CD14-positive monocyte (primary cell): ENCODE results near the gene MYH9. TPM values are rescaled to one million over a fixed set of nuclear protein-coding genes. Genes with fewer than 3 reads are reported as not detected.

Source experiments
- DNase-seq, 3 donors: peaks; one replicate each; pipeline ENCODE4 v3.0.0-alpha.2; 2011 to 2022
- H2AFZ ChIP-seq: 2 replicates; pipeline ENCODE4 v1.6.0; 2012; ENCODE audit warnings: mild to moderate bottlenecking, low read depth, low read length, inconsistent platforms; ENCODE audit not compliant: insufficient read depth, poor library complexity, severe bottlenecking
- H3K27ac ChIP-seq, 2 donors: 1 replicate in 1 of 2; 2 replicates in 1 of 2; pipeline ENCODE4 v1.5.1; 2012 to 2013; ENCODE audit warnings: low read length in 2 of 2, control low read depth in 1 of 2, inconsistent platforms in 1 of 2, low read depth in 1 of 2, mild to moderate bottlenecking in 1 of 2
- H3K27me3 ChIP-seq, 2 donors: one replicate each; pipeline versions ENCODE4 v1.6.0 to v1.6.1; 2011 to 2013; ENCODE audit warnings: low read length in 2 of 2; ENCODE audit not compliant: control insufficient read depth in 2 of 2, insufficient read depth in 2 of 2
- H3K36me3 ChIP-seq, 2 donors: replicated peaks in 1 of 2; 1 replicate in 1 of 2; 2 replicates in 1 of 2; pipeline versions ENCODE4 v1.5.1 to v1.6.1; 2012 to 2013; ENCODE audit warnings: low read length in 2 of 2, control low read depth in 1 of 2, inconsistent platforms in 1 of 2, mild to moderate bottlenecking in 1 of 2; ENCODE audit not compliant: insufficient read depth in 2 of 2, control insufficient read depth in 1 of 2
- H3K4me1 ChIP-seq, 2 donors: 1 replicate in 1 of 2; 2 replicates in 1 of 2; pipeline versions ENCODE4 v1.5.1 to v1.6.1; 2012 to 2013; ENCODE audit warnings: low read length in 2 of 2, control low read depth in 1 of 2, inconsistent platforms in 1 of 2, mild to moderate bottlenecking in 1 of 2, moderate library complexity in 1 of 2; ENCODE audit not compliant: insufficient read depth in 2 of 2, control insufficient read depth in 1 of 2
- H3K4me2 ChIP-seq: replicated peaks from 2 replicates; pipeline ENCODE3; 2012; ENCODE audit warnings: low read length, moderate library complexity, mild to moderate bottlenecking; ENCODE audit not compliant: poor library complexity, severe bottlenecking; ENCODE audit errors: extremely low read depth
- H3K4me3 ChIP-seq, 3 experiments: fragments of 200-600 bp in 1 of 3; sonication (generic) in 1 of 3; replicated peaks in 1 of 3; 1 replicate in 2 of 3; 2 replicates in 1 of 3; pipeline ENCODE4 v1.5.1; 2011 to 2013; ENCODE audit warnings: low read length in 3 of 3, mild to moderate bottlenecking in 3 of 3, control low read depth in 2 of 3, low read depth in 2 of 3, inconsistent platforms in 1 of 3, moderate library complexity in 1 of 3
- H3K79me2 ChIP-seq: 2 replicates; pipeline ENCODE4 v1.6.0; 2012; ENCODE audit warnings: mild to moderate bottlenecking, control low read depth, inconsistent platforms, low read length, moderate library complexity; ENCODE audit not compliant: insufficient read depth
- H3K9ac ChIP-seq: 2 replicates; pipeline ENCODE4 v1.6.0; 2017; ENCODE audit warnings: low read length, mild to moderate bottlenecking; ENCODE audit not compliant: insufficient read depth, poor library complexity, severe bottlenecking
- H3K9me3 ChIP-seq, 2 donors: replicated peaks in 1 of 2; 1 replicate in 1 of 2; 2 replicates in 1 of 2; pipeline versions ENCODE4 v1.5.1 to v1.6.1; 2012 to 2013; ENCODE audit warnings: low read length in 2 of 2, control low read depth in 1 of 2; ENCODE audit not compliant: control insufficient read depth in 1 of 2, insufficient read depth in 1 of 2
- H4K20me1 ChIP-seq: 2 replicates; pipeline ENCODE4 v1.6.0; 2012; ENCODE audit warnings: mild to moderate bottlenecking, low read length, control low read depth, moderate library complexity; ENCODE audit not compliant: insufficient read depth
- H3K27ac Mint-ChIP-seq, 7 donors: one replicate each; pipeline ENCODE4 v1.8.0; 2020; ENCODE audit warnings: mild to moderate bottlenecking in 7 of 7, mixed read lengths in 7 of 7, moderate library complexity in 6 of 7, inconsistent platforms in 2 of 7
- H3K27me3 Mint-ChIP-seq, 3 donors: one replicate each; pipeline ENCODE4 v1.8.0; 2021 to 2022; ENCODE audit warnings: low read depth in 3 of 3, mild to moderate bottlenecking in 3 of 3, mixed read lengths in 3 of 3, moderate library complexity in 3 of 3, inconsistent platforms in 1 of 3
- H3K36me3 Mint-ChIP-seq, 2 donors: one replicate each; pipeline ENCODE4 v1.8.0; 2020; ENCODE audit warnings: mixed read lengths in 2 of 2, inconsistent platforms in 1 of 2, mild to moderate bottlenecking in 1 of 2
- H3K4me1 Mint-ChIP-seq: one replicate; pipeline ENCODE4 v1.8.0; 2020; ENCODE audit warnings: mild to moderate bottlenecking, mixed read lengths
- H3K4me3 Mint-ChIP-seq, 2 donors: one replicate each; pipeline ENCODE4 v1.8.0; 2020; ENCODE audit warnings: mild to moderate bottlenecking in 2 of 2, mixed read lengths in 2 of 2, moderate library complexity in 1 of 2
- H3K9me3 Mint-ChIP-seq, 7 donors: one replicate each; pipeline ENCODE4 v1.8.0; 2020 to 2022; ENCODE audit warnings: mixed read lengths in 7 of 7, mild to moderate bottlenecking in 6 of 7, moderate library complexity in 6 of 7, inconsistent platforms in 2 of 7
- CTCF ChIP-seq: fragments of 200-600 bp; IDR thresholded peaks from one replicate; pipeline ENCODE4 v1.8.0; 2022; ENCODE audit warnings: antibody characterized with exemption, mild to moderate bottlenecking
- WGBS: methylation state at CpG from one replicate; pipeline ENCODE4 v1.1.5; 2013; ENCODE audit warnings: missing lambda C conversion rate; ENCODE audit not compliant: insufficient coverage; 5-methylcytosine and 5-hydroxymethylcytosine counted together
- intact Hi-C, 2 donors: fragments of 100-400 bp; cut with micrococcal nuclease; formaldehyde crosslinking; loops; one replicate each; pipeline versions ENCODE4 v1.15.0 to v1.15.1; 2023
- polyA plus RNA-seq, 3 donors: library from polyadenylated mRNA; depleted of rRNA in 1 of 3; unstranded in 2 of 3; stranded (reverse) in 1 of 3; fragments of 300-500 nt in 2 of 3; fragments of >200 nt in 1 of 3; fragmentation: Illumina TruSeq in 2 of 3; gene quantifications; 1 replicate in 2 of 3; 2 replicates in 1 of 3; pipeline ENCODE4 v1.2.3, GENCODE V29; 2012 to 2021

MYH9 gene
- polyA plus RNA-seq, 3 donors: 35.6 to 163 (median 79.5) TPM

GRCh38 chr22:36286096-36286957, 101.4 kb downstream of the MYH9 start:
- peak; percentile 49 to 54 (median 50) for DNase-seq
- Histone ChIP-seq H3K79me2 (peaks cover 19% of the 10 kb centered on the region), H3K9me3 (no peaks in the 10 kb centered on the region), H3K4me2 (no peak overlapping the region), H2AFZ (no peak overlapping the region), H4K20me1 (peaks cover 88% of the 10 kb centered on the region), H3K9ac (no peak overlapping the region), H3K27me3 (no peaks in the 10 kb centered on the region), H3K4me1 (peaks cover 0 to 4% of the 10 kb centered on the region in 2 donors), H3K36me3 (peaks cover 85 to 88% of the 10 kb centered on the region in 2 donors), H3K4me3 (no peak overlapping the region), H3K27ac (no peak overlapping the region)
- Mint-ChIP-seq H3K9me3 (peaks cover 0 to 2% (median 0%) of the 10 kb centered on the region in 7 donors), H3K36me3 (peaks cover 85 to 97% of the 10 kb centered on the region in 2 donors), H3K4me1 (no peaks in the 10 kb centered on the region), H3K4me3 (no peak overlapping the region), H3K27me3 (no peaks in the 10 kb centered on the region), H3K27ac (peak overlapping the region in 5 of 7 donors; percentile 42 to 88 (median 80))
- WGBS: 78% methylated on average over 22 of the region's 28 CpGs
- peak; percentile 94 for TF ChIP-seq CTCF
- intact Hi-C loops: no loop called here

- H3K4me3 Mint-ChIP-seq: no peak overlapping the region
- intact Hi-C loops: no loop called here
- H3K79me2 ChIP-seq: peaks cover 19% of the 10 kb centered on the region
- no peak overlapping the region for H3K4me2 ChIP-seq
- H3K36me3 Mint-ChIP-seq: peaks cover 86 to 98% of the 10 kb centered on the region in 2 donors
- H3K4me1 Mint-ChIP-seq: peaks cover 3% of the 10 kb centered on the region
- no peak overlapping the region for H3K9ac ChIP-seq
- peak overlapping the region in 1 of 7 donors; percentile 15 for H3K27ac Mint-ChIP-seq
- no peaks in the 10 kb centered on the region for H3K27me3 ChIP-seq
- no peak for TF ChIP-seq CTCF
- peaks cover 96% of the 10 kb centered on the region for H4K20me1 ChIP-seq
- H3K36me3 ChIP-seq: peaks cover 90 to 95% of the 10 kb centered on the region in 2 donors
- no peaks in the 10 kb centered on the region for H3K27me3 Mint-ChIP-seq
- no peak for DNase-seq
- H3K4me1 ChIP-seq: peaks cover 0 to 9% of the 10 kb centered on the region in 2 donors
- no peaks in the 10 kb centered on the region for H3K9me3 ChIP-seq
- H3K27ac ChIP-seq: no peak overlapping the region
- H3K4me3 ChIP-seq: no peak overlapping the region
- 97% methylated on average over 18 of the region's 21 CpGs for WGBS
- peaks cover 0 to 2% (median 0%) of the 10 kb centered on the region in 7 donors for H3K9me3 Mint-ChIP-seq
- no peak overlapping the region for H2AFZ ChIP-seq
Observed at GRCh38 chr22:36285545-36285944, 102.2 kb downstream of the MYH9 start.
